EH (cell line): Measurements from ENCODE around the gene FLOT2.
A peak's percentile ranks its signal among the peaks of the same experiment; 100 is the strongest.
"Not testable (repeated sequence)": the region's sequence is repeated elsewhere in the genome, so short reads cannot be mapped to it uniquely, and the experiment has no call there.

ENCODE experiments used
- DNase-seq: peaks from one replicate; pipeline ENCODE4 v3.0.0-alpha.2; 2015; ENCODE audit warnings: low read depth

The FLOT2 gene

DNA sequence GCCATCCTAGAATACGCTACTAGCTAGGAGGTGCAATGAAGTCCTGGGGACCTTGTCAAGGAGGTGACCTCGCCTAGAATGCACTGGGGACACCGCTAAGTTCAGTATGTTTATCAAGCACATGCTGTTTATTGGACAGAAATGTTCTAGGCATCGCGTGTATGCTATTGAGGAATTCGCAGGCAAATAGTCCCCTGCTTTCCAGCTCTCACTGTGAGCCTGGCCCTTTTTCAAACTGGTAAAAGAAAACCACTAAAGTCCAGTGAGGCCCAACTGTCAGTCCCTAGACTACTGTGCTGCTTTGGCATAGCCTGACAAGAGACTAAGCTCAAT lies 53.8 kb downstream of the FLOT2 start:
- peak; percentile 3 for DNase-seq

DNA sequence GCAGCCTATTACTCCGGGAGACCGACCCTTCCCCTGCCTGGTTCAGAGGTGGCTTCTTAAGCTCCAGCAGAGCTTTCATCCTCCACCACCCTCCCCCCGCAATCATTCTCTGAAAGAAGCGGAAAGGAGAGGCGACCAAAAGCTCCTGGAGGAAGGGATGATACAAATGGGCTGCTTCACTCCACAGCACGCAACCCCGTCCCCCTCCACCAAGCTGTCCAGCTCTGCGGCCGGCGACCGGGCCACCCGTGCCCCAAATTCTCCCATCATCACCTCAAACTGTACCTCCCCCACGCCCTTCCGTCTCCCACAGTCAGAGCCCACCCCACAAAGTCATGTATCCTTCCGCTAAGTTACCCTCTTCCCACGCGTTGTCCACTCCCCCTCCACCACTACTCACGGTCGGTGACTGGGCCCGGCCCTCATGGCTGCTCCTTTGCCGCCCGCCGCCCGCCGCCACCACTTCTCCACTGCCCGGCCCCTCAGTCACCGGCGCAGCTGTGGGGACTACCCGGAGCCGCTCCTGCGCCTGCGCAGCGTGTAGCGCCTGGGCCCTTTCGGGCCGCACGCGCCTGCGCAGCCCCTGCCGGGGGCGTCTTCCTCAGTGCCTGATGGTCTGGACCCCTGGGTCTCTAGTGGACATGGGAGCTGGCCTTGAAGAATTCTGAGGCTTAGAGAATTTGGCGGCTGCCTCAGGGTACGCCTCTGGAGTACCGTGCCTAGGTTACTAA lies 55.1 kb downstream of the FLOT2 start, which contains the start of gene FAM222B:
FAM222B (minus strand) TSS at position 509 of the 731 bp plus-strand sequence. CDS start 76,123 bp downstream, outside the sequence.
- DNase-seq = peak; percentile 88

DNA sequence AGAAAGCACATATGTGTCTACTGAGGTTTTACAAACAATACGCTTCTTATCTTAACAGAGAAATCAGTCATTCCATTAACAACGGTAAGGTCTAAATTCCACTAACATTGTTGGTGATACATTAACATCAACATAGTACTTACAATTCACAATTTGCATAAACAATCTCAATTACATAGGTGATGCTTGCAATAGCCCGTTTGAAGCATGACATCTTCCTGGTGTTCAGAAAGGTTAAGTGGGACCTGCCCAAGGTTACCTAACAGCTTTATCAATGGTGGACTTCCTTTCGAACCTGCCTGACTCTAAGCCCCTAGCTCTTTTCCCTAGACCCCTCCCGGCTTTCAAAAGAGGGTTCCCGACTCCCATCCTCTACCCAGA lies 55.6 kb downstream of the FLOT2 start:
- no peak for DNase-seq

DNA sequence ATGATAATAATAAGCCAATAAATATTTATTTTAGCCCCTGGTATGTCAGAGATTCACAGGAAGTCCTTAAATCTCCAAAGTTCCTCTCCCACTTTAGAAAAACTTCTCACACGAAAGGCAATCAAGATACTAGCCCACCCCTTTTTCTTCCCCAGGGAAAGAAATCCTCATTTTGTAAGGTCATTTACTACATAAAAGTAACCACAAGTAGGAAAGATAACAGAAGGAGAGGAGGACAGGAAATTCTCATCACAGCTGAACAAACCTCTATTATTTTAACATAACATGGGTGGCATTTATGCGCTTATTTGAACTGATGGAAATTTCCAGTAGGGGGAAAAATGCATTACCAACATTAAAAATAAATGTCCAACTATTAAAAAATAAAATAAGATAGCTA lies 58.3 kb downstream of the FLOT2 start:
- peak; percentile 9 for DNase-seq

DNA sequence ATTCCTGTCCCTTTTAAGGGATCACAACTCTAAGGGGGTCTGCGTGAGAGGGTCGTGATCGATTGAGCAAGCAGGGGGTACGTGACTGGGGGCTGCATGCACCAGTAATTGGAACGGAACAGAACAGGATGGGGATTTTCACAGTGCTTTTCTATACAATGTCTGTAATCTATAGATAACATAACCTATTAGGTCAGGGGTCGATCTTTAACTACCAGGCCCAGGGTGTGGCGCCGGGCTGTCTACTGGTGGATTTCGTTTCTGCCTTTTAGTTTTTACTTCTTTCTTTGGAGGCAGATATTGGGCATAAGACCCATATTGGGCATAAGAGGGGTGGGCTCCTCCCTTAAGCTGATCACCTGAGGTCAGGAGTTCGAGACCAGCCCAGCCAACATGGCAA lies 61.0 kb downstream of the FLOT2 start:
- DNase-seq = not testable (repeated sequence)

DNA sequence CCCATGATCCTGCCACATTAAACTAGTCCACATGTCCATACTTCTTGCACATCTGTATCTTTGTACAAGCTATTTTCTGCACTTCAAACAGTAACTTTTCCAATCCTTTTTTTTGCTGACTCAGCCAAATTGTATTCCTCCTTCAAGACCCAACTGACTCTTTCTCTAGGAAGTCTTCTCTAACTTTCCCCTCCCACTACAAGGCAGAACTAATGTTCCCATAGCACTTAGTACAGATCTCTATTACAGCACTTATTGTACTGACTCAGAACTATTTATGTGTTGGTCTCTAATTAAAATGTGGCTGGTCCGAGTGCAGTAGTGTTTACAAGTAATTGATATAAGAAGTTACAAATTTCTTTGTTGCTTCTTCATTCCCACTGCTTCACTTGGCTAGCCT lies 63.1 kb downstream of the FLOT2 start:
- no peak for DNase-seq
